ENCODE data around the gene PHACTR4.
A peak's percentile ranks its signal among the peaks of the same experiment; 100 is the strongest.
"Not testable (repeated sequence)": the region's sequence is repeated elsewhere in the genome, so short reads cannot be mapped to it uniquely, and the experiment has no call there.

PHACTR4 gene

DNA sequence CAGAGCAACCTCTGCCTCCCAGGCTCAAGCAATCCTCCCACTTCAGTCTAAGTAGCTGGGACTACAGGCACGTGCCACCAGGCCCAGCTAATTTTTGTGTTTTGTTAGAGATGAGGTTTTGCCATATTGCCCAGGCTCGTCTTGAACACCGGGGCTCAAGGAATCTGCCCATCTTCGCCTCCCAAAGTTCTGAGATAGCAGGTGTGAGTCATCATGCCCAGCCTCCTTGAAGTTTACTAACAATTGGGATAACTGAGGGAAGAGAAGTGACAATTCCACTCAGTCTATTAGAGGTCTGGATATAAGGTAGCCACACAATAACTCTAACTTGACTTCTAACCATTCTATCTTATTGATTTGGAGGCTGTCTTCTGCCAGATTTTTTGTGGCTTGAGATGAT lies 130.0 kb downstream of the PHACTR4 start:
- DNase-seq, result no peak

GRCh38 chr1:28501925-28502324 lies 132.4 kb downstream of the PHACTR4 start:
- DNase-seq, result no peak

DNA sequence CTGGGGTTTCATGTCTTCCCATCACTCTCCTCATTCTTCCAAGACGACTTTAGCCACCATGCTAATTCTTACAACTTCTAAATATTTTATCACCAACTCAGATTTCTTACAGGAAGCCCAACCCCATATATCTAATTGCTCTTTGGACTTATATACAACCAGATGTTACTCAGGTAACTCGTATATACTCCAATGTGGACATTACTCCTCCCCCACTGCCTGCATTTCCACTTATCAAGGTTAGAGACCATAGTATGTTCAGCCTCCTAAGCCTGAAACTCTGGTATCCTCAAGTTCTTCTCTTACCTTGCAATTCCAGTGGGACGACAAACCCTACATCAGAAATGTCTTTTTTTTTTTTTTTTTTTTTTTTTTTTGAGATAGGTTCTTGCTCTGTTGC lies 133.6 kb downstream of the PHACTR4 start:
- no peak for DNase-seq

- peak; percentile 88 for DNase-seq
These were observed 136.1 kb downstream of the PHACTR4 start, which contains the start of gene RCC1 for GRCh38 chr1:28505406-28506187. TSS of gene RCC1 (plus strand) at chr1:28506043. CDS start at chr1:28529867, 23,824 bp downstream.

DNA sequence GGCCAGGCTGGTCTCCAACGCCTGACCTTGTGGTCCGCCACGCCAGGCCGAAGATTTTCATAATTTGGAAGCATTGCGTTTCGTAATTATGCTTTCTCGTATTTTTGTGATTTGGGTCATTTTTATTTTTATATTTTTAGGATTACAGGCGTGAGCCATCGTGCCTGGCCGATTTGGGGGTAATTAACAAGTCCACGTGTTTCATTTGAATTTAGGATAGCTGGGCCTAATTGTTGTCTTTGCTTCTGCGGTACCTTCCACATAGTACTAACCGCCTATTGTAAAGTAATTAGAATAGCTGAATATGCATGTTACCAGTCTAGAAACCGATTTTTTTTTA lies 137.3 kb downstream of the PHACTR4 start:
- no peak for DNase-seq

DNA sequence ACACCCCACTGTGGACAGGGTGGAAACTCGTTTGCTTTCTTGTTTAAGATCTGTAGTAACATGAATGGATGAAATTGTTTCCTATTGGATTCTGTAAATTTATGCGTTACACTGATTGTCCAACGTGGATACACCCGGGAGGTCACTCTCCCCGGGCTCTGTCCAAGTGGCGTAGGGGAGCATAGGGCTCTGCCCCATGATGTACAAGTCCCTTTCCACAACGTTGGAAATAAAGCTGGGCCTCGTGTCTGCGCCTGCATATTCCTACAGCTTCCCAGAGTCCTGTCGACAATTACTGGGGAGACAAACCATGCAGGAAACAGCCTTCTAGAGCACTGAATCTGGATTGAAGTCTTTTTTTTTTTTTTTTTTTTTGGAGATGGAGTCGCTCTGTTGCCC lies 137.7 kb downstream of the PHACTR4 start:
- no peak for DNase-seq

- no peak for DNase-seq
These were observed 138.3 kb downstream of the PHACTR4 start for GRCh38 chr1:28507646-28508434.

- no peak for DNase-seq
These were observed 138.9 kb downstream of the PHACTR4 start for GRCh38 chr1:28508435-28508754.

- no peak for DNase-seq
These were observed 140.2 kb downstream of the PHACTR4 start for GRCh38 chr1:28509705-28510272.

DNA sequence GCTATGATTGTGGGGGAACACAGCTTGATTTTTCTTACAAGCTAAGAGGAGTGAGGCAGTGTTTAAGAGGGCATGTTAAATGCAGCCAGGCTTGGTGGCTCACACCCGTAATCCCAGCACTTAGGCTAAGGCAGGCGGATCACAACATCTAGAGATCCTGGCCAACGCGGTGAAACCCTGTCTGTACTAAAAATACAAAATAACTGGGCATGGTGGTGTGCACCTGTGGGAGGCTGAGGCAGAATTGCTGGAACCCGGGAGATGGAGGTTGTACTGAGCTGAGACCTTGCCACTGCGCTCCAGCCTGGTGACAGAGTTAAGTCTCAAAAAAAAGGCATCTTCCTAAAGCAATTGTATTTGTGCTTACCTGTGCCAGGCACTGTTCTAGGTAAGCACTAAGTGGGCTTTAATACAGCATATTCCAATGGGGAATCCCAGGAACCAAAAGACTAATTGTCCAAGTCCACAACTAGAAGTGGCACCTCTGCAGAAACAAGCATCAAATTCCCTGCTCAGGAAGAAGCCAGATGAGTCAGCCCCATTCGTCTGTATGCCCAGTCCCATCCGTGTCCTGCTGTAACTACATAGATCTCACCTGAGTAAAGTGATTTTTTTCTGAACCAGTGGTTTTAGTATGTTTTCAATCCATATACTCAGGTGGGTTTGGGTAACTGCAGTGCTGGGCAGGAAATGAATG lies 140.9 kb downstream of the PHACTR4 start:
- no peak for DNase-seq

GRCh38 chr1:28510970-28511440 lies 141.5 kb downstream of the PHACTR4 start:
- no peak for DNase-seq

DNA sequence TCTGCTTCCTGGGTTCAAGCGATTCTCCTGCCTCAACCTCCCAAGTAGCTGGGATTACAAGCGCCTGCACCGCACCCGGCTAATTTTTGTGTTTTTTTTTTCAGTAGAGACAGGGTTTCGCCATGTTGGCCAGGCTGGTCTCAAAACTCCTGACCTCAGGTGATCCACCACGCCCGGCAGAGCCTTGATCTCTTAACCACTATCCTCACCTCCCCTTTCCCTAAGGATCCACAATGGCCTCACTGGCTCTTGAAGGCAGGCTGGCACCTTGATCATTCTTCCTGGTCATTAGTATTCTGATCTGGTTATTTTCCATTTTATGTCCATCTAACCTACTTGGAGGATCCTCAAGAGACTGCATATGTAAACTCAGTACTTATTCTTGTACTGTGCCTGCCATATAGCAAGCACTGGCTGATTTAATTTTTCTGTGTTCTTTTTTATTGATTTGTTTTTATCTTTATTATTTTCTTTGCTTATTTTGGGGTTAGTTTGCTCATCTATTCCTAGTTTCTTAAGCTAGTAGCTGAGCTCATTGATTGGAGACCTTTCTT lies 142.6 kb downstream of the PHACTR4 start:
- DNase-seq, result no peak

DNA sequence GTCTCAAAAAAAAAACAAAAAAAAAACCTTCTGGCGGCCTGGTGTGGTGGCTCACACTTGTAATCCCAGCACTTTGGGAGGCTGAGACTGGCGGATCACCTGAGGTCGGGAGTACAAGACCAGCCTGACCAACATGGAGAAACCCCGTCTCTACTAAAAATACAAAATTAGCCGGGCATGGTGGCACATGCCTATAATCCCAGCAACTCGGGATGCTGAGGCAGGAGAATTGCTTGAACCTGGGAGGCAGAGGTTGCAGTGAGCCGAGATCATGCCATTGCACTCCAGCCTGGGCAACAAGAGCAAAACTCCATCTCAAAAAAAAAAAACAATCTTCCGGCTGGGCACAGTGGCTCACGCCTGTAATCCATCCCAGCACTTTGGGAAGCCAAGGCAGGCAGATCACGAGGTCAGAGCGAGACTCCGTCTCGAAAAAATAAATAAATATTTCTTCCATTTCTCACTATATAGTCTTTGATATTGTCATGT lies 144.9 kb downstream of the PHACTR4 start:
- DNase-seq, result not testable (repeated sequence)

GRCh38 chr1:28516518-28516956 lies 147.0 kb downstream of the PHACTR4 start:
- DNase-seq, result no peak

DNA sequence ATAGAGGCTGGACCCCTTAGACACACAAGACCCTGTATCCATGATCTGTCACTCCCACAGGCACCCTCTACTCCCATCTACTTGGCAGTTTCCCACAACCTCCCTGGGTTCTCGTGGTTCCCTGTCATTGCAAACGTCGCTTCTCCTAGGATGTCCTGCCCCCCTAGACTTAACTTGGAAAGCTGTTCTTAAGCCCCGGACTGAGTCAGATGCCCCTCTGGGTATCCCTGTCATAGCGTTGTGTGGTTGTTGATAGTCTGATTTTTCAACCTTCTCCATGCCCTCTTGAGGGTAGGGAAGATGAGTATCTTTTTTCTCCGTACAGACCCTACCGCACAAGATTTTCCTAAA lies 148.1 kb downstream of the PHACTR4 start:
- DNase-seq, result no peak

- peak; percentile 99 for DNase-seq
These were observed 148.6 kb downstream of the PHACTR4 start for GRCh38 chr1:28518000-28518744.

- DNase-seq, result peak; percentile 73
These were observed 149.3 kb downstream of the PHACTR4 start for GRCh38 chr1:28518745-28519341.

DNA sequence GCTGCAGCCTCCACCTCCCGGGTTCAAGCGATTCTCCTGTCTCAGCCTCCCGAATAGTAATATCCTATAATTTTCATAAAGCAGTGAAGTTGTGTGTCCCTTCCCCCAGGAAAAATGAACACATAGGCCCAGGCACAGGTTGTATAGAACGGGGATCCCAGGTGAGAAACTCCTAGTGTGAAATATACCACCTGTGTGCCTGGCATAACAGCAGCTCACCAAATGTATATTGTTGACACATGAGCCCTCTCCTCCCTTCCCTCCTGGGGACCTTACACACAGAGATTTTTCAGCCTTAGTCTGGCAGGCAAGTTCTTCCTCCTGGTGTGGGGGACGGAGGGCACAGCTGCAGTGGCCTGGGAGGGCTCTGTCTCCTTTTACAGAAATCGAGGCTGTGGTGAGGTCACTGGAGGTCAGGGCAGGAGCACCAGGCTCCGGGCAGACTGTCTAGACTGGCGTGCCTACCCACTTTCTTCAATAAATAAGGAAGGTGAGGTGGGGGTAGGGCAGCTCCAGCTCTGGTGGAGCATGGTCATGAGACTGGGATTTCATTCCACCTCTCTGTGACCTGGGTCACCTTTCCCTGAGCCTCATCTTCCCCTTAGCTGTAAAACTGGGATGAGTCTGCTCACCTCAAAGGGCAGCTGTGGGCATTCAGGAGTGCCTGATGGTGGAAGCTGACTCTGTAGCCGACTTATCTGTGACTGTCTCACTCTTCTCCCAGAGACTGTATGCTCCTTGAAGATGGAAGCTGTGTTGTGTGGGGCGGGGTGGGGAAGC lies 150.6 kb downstream of the PHACTR4 start:
- no peak for DNase-seq

GRCh38 chr1:28520796-28521195 lies 151.3 kb downstream of the PHACTR4 start:
- DNase-seq, result not testable (repeated sequence)

GRCh38 chr1:28521502-28522164 lies 152.1 kb downstream of the PHACTR4 start:
- DNase-seq, result no peak
